Liver (tissue), 9 donors: ENCODE results near the gene DOCK10. TPM values are rescaled to one million over a fixed set of nuclear protein-coding genes. Genes with fewer than 3 reads are reported as not detected.

ENCODE experiments used
- DNase-seq: peaks from one replicate; pipeline ENCODE4 v3.0.0-alpha.2; 2017; ENCODE audit warnings: low spot score
- H3K27ac ChIP-seq, 2 donors: one replicate each; pipeline ENCODE4 v1.7.0; 2013; ENCODE audit warnings: inconsistent platforms in 2 of 2, low read length in 2 of 2, control low read depth in 1 of 2, low read depth in 1 of 2, mild to moderate bottlenecking in 1 of 2
- H3K27me3 ChIP-seq, 4 donors: one replicate each; pipeline versions ENCODE4 v1.6.1 to v1.7.0; 2013; ENCODE audit warnings: low read length in 3 of 4, inconsistent platforms in 1 of 4, mild to moderate bottlenecking in 1 of 4, moderate library complexity in 1 of 4; ENCODE audit not compliant: control insufficient read depth in 4 of 4, insufficient read depth in 4 of 4
- H3K36me3 ChIP-seq, 4 donors: one replicate each; pipeline versions ENCODE4 v1.6.1 to v1.7.0; 2013; ENCODE audit warnings: low read length in 3 of 4, mild to moderate bottlenecking in 3 of 4, low read depth in 1 of 4, moderate library complexity in 1 of 4; ENCODE audit not compliant: control insufficient read depth in 4 of 4, insufficient read depth in 3 of 4
- H3K4me1 ChIP-seq, 4 donors: one replicate each; pipeline versions ENCODE4 v1.6.1 to v1.7.0; 2013; ENCODE audit warnings: low read length in 3 of 4, mild to moderate bottlenecking in 3 of 4, moderate library complexity in 1 of 4; ENCODE audit not compliant: control insufficient read depth in 4 of 4, insufficient read depth in 4 of 4
- H3K4me3 ChIP-seq, 3 donors: one replicate each; pipeline versions ENCODE4 v1.6.1 to v1.7.0; 2013; ENCODE audit warnings: low read length in 3 of 3, control low read depth in 1 of 3, low read depth in 1 of 3, mild to moderate bottlenecking in 1 of 3
- H3K9ac ChIP-seq, 2 donors: one replicate each; pipeline ENCODE4 v1.7.0; 2013; ENCODE audit warnings: low read length in 2 of 2, mild to moderate bottlenecking in 2 of 2, moderate library complexity in 2 of 2, control low read depth in 1 of 2, low read depth in 1 of 2
- H3K9me3 ChIP-seq, 4 donors: one replicate each; pipeline versions ENCODE4 v1.6.1 to v1.7.0; 2013; ENCODE audit warnings: low read length in 3 of 4; ENCODE audit not compliant: control insufficient read depth in 4 of 4
- EGR1 ChIP-seq, 2 donors: IDR thresholded peaks; 2 replicates each; pipeline ENCODE4 v1.6.1; 2016 to 2018; ENCODE audit warnings: antibody characterized with exemption in 2 of 2, low read depth in 2 of 2
- GABPA ChIP-seq, 2 donors: IDR thresholded peaks in 1 of 2; conservative IDR thresholded peaks in 1 of 2; 2 replicates each; pipeline ENCODE4 v1.6.1; 2016; ENCODE audit warnings: antibody characterized with exemption in 2 of 2, mild to moderate bottlenecking in 1 of 2, moderate library complexity in 1 of 2
- TAF1 ChIP-seq: conservative IDR thresholded peaks from 2 replicates; pipeline ENCODE4 v1.6.1; 2016; ENCODE audit warnings: antibody characterized with exemption, mild to moderate bottlenecking
- WGBS: extraction: QIAGEN DNeasy Blood & Tissue Kit; methylation state at CpG from one replicate; pipeline ENCODE4 v1.1.7; 2013; 5-methylcytosine and 5-hydroxymethylcytosine counted together
- polyA plus RNA-seq, 2 donors: library from polyadenylated mRNA; stranded (reverse) in 1 of 2; unstranded in 1 of 2; fragments of 200-250 nt in 1 of 2; fragments of >200 nt in 1 of 2; fragmentation: Nextera tagmentation in 1 of 2; extraction: Ambion mirVana in 1 of 2; gene quantifications; one replicate each; pipeline versions ENCODE4 v1.2.1 to v1.2.3, GENCODE V29; 2013 to 2015
- total RNA-seq, 2 donors: library from RNA; depleted of rRNA; stranded (reverse); fragments of >200 nt; gene quantifications; one replicate each; pipeline ENCODE4 v1.2.3, GENCODE V29; 2014
- TF ChIP-seq, protein P1 (sequence below): fragments of 150-350 bp; IDR thresholded peaks from 2 replicates; pipeline ENCODE4 v1.5.1; 2017; ENCODE audit warnings: improper control_type of control experiment, low read depth, low read length; ENCODE audit not compliant: missing input control
- TF ChIP-seq, protein P2 (sequence below): IDR thresholded peaks from 2 replicates; pipeline ENCODE4 v1.6.1; 2016; ENCODE audit warnings: antibody characterized with exemption
- TF ChIP-seq, protein P3 (sequence below): IDR thresholded peaks from 2 replicates; pipeline ENCODE4 v1.6.1; 2016; ENCODE audit warnings: antibody characterized with exemption
- donor health status: healthy.
- donor health status: healthy.
- donor health status: healthy.
- donor health status: healthy.
- donor health status: healthy.

Gene DOCK10
- total and polyA plus RNA-seq, 4 donors, result 1.2 to 15.3 (median 6.8) TPM

DNA sequence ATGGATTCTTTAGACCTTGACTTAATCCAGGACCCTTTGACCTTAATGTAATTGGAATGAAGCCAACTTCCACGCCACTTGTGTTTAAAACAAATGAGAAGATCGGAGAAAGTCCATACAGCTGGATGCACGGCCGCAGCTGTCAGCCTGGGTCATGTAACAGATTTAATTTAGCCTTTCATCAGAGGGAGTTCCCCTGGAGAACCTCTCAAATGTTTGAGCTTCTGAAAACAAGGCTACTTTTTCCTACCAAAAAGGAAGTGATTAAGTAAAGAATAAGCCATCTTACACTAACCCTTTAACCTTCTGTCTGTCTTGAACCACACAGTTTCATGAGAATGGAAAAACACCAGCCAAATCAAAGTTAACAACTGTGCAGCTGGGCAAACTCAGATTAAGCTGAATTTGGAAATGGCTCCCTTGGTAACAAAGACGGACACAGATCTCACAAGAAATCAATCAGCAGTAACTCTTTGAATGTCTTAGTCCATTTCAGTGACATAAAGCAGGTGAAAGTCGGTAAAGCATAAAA is 103.6 kb downstream of the DOCK10 start:
- no peaks in the 10 kb centered on the region for H3K4me1 ChIP-seq
- H3K4me3 ChIP-seq, result no peak overlapping the region
- no peak for DNase-seq
- TF ChIP-seq, protein P1, sequence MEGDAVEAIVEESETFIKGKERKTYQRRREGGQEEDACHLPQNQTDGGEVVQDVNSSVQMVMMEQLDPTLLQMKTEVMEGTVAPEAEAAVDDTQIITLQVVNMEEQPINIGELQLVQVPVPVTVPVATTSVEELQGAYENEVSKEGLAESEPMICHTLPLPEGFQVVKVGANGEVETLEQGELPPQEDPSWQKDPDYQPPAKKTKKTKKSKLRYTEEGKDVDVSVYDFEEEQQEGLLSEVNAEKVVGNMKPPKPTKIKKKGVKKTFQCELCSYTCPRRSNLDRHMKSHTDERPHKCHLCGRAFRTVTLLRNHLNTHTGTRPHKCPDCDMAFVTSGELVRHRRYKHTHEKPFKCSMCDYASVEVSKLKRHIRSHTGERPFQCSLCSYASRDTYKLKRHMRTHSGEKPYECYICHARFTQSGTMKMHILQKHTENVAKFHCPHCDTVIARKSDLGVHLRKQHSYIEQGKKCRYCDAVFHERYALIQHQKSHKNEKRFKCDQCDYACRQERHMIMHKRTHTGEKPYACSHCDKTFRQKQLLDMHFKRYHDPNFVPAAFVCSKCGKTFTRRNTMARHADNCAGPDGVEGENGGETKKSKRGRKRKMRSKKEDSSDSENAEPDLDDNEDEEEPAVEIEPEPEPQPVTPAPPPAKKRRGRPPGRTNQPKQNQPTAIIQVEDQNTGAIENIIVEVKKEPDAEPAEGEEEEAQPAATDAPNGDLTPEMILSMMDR, result no peak
- TF ChIP-seq GABPA (IDR thresholded peaks at IDR 0.05 in 1 of 2, conservative IDR thresholded peaks at IDR 0.05 in 1 of 2) (no peak), TAF1 (no peak)
- no peak overlapping the region for H3K27ac ChIP-seq
- H3K36me3 ChIP-seq, result no peaks in the 10 kb centered on the region
- no peak overlapping the region for H3K9ac ChIP-seq
- no peaks in the 10 kb centered on the region for H3K9me3 ChIP-seq
- WGBS, result 63% methylated on average over 6 of the region's 6 CpGs
- no peaks in the 10 kb centered on the region for H3K27me3 ChIP-seq

DNA sequence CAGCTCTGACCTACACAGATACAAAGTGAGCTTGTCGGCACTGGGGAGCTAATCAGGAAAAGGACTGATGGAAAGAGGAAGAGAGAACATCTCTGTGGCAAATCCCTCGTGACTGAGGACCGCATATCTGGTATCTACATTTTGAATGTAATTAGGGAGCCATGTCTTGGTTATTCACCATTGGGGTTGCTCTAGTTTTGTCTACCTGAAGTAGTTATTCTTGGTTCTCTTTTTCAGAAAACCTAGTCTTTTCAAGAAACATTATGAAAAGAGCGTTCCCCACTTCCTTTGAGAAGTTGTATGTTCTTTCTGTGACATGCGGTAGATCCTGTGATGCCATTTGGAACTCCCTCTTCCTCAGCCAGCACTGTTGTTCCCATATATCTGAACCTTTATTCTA is 104.4 kb downstream of the DOCK10 start:
- no peak overlapping the region for H3K4me3 ChIP-seq
- no peaks in the 10 kb centered on the region for H3K9me3 ChIP-seq
- WGBS, result 72% methylated on average over 5 of the region's 5 CpGs
- H3K9ac ChIP-seq, result no peak overlapping the region
- no peaks in the 10 kb centered on the region for H3K4me1 ChIP-seq
- H3K36me3 ChIP-seq, result no peaks in the 10 kb centered on the region
- no peaks in the 10 kb centered on the region for H3K27me3 ChIP-seq
- no peak overlapping the region for H3K27ac ChIP-seq
- DNase-seq, result no peak
- TF ChIP-seq, protein P1, result no peak
- TF ChIP-seq, protein P2, sequence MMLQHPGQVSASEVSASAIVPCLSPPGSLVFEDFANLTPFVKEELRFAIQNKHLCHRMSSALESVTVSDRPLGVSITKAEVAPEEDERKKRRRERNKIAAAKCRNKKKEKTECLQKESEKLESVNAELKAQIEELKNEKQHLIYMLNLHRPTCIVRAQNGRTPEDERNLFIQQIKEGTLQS, result no peak
- TF ChIP-seq, protein P3, sequence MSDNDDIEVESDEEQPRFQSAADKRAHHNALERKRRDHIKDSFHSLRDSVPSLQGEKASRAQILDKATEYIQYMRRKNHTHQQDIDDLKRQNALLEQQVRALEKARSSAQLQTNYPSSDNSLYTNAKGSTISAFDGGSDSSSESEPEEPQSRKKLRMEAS, result no peak
- no peak for TF ChIP-seq EGR1 (IDR thresholded peaks at IDR 0.05; ENCODE audit: low read depth in 2 of 2)
- no peak for TF ChIP-seq GABPA (IDR thresholded peaks at IDR 0.05 in 1 of 2, conservative IDR thresholded peaks at IDR 0.05 in 1 of 2)

DNA sequence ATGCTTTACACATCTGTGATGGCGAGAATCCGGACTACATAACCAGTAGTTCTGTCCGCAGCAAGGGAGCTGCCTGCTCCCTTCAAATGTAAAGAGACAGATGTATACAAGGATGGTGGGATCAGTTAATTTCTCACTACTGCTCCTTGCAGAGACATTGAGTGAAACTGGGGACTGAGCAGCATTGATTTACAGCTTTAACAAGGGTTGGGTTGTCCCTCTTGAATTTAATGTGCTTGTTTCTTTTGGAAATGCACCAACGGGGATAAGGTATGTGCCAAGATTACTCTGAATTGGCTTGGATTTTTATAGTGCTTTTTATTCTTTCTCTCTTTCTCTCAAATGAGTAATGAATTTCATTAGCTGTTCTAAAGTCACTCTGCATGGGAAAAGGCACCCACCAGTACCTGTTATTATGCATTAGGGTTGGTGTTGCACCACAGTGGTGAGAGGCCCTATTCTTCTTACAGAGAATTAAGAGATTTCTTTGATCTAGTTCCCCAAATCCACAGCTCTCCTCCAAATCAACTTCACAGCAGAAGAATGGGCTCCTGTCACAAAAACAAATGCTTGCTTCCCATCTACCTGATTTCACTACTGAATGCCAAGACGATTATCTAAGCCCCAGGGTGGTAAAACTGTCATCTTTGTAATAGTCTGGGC is 107.6 kb downstream of the DOCK10 start:
- TF ChIP-seq, protein P2, result no peak

More for the DNA sequence above, 107.6 kb downstream of the DOCK10 start:
- Histone ChIP-seq H3K36me3 (no peaks in the 10 kb centered on the region), H3K27ac (no peak overlapping the region), H3K27me3 (no peaks in the 10 kb centered on the region), H3K9me3 (no peaks in the 10 kb centered on the region), H3K4me1 (no peaks in the 10 kb centered on the region), H3K4me3 (no peak overlapping the region), H3K9ac (no peak overlapping the region)
- DNase-seq, result no peak
- 71% methylated on average over 5 of the region's 5 CpGs for WGBS
